ENCODE data around the gene TMEM176A.

The TMEM176A gene

DNA sequence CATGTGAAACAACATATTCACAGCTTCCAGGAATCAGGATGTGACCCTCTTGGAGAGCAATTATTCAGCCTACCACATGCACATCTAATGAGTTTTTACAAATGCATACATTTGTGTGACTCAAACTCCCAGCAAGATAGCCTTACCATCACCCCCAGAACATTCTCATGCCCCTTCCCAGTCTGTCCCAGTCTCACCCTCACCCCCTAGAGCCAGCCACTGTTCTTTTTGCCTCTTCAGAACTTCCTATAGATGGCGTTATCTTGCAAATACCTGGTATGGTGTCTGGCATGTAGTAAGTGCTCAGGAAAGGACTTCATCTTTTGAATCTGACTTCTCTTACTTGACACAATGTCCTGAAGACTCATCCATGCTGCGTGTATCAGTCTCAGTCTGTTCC is 27.8 kb downstream of the TMEM176A start:
- H3K27ac ChIP-seq (ENCODE audit: low read depth, low read length): no peak overlapping the region
- no peaks in the 10 kb centered on the region for H3K36me3 ChIP-seq (ENCODE audit: control insufficient read depth in 1 of 2, insufficient read depth in 2 of 2, low read length in 2 of 2)
- no peaks in the 10 kb centered on the region for H3K27me3 ChIP-seq (ENCODE audit: control insufficient read depth in 1 of 2, insufficient read depth in 2 of 2, low read length in 2 of 2)
- H3K4me3 ChIP-seq (ENCODE audit: low read depth in 1 of 2, low read length in 2 of 2): no peak overlapping the region
- H3K4me1 ChIP-seq (ENCODE audit: control insufficient read depth in 1 of 2, insufficient read depth in 2 of 2, low read length in 2 of 2): peaks cover 21 to 41% of the 10 kb centered on the region in 2 donors
- no peak overlapping the region for H3K9ac ChIP-seq (ENCODE audit: low read depth in 1 of 2, low read length in 2 of 2)
- H3K9me3 ChIP-seq (ENCODE audit: control insufficient read depth in 1 of 2, low read length in 2 of 2): no peaks in the 10 kb centered on the region

DNA sequence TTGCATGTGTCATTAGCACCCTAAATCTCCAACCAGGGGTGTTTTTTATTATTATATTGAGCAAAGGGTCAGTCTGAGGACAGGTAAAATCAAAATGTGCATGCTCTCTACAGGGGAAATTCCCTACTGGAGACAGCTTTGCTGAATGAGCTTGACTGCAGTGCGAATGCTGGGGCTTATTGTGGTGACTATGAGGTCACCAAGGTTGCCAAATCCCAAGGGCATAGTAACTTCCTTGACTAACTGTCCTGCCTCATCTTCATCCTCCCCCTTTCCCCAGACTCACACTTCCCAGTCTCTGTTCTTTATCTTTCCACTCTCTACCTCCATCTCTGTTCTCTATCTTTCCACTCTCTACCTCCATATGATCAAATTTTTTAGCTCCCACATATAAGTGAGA is 28.9 kb downstream of the TMEM176A start:
- Histone ChIP-seq H3K27me3 (ENCODE audit: control insufficient read depth in 1 of 2, insufficient read depth in 2 of 2, low read length in 2 of 2) (no peaks in the 10 kb centered on the region), H3K9ac (ENCODE audit: low read depth in 1 of 2, low read length in 2 of 2) (no peak overlapping the region), H3K27ac (ENCODE audit: low read depth, low read length) (no peak overlapping the region), H3K9me3 (ENCODE audit: control insufficient read depth in 1 of 2, low read length in 2 of 2) (no peaks in the 10 kb centered on the region), H3K4me1 (ENCODE audit: control insufficient read depth in 1 of 2, insufficient read depth in 2 of 2, low read length in 2 of 2) (peaks cover 21 to 41% of the 10 kb centered on the region in 2 donors), H3K4me3 (ENCODE audit: low read depth in 1 of 2, low read length in 2 of 2) (no peak overlapping the region), H3K36me3 (ENCODE audit: control insufficient read depth in 1 of 2, insufficient read depth in 2 of 2, low read length in 2 of 2) (no peaks in the 10 kb centered on the region)

DNA sequence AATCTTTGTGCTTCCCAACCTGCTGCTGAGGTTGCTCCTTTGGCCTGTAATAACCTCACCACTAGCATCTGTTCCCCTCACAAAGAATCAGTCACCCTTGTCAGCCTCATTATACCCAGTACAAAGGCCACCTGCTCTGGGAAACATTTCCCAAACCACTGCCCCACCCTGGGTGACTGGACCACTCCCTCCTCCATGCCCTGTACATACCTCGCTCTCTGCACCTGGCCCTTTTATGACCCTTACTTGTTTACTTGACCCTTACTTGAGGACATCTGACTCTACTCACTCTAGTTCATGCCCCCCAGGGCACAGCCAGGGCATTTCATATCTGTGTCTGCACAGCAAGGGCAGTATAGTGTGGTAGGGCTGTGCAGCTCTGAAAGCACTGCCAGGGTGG is 30.4 kb downstream of the TMEM176A start:
- H3K36me3 ChIP-seq (ENCODE audit: control insufficient read depth in 1 of 2, insufficient read depth in 2 of 2, low read length in 2 of 2): no peaks in the 10 kb centered on the region
- H3K4me3 ChIP-seq (ENCODE audit: low read depth in 1 of 2, low read length in 2 of 2): no peak overlapping the region
- no peaks in the 10 kb centered on the region for H3K9me3 ChIP-seq (ENCODE audit: control insufficient read depth in 1 of 2, low read length in 2 of 2)
- no peaks in the 10 kb centered on the region for H3K27me3 ChIP-seq (ENCODE audit: control insufficient read depth in 1 of 2, insufficient read depth in 2 of 2, low read length in 2 of 2)
- H3K4me1 ChIP-seq (ENCODE audit: control insufficient read depth in 1 of 2, insufficient read depth in 2 of 2, low read length in 2 of 2): peaks cover 12 to 32% of the 10 kb centered on the region in 2 donors
- no peak overlapping the region for H3K9ac ChIP-seq (ENCODE audit: low read depth in 1 of 2, low read length in 2 of 2)
- peak overlapping the region; percentile 3 for H3K27ac ChIP-seq (ENCODE audit: low read depth, low read length)

DNA sequence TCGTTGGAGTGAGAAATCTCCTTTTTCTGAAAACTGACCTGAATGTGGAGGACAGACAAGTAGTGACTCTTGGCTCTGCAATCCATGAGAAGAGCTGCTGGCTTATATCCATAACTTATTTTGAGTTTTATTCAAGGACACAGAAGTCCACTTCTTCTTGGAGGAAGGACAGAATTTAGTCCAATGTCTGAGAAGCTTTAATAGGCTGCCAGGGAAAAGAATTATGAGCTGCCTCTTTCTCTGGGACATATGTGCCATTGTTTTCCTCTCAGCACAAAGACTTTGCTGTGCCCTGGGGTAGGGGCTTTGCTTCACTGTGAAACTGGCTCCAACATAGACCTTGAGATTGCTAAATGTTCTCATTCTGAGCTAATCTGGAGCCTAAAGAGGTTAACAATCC is 31.3 kb downstream of the TMEM176A start:
- H3K9ac ChIP-seq (ENCODE audit: low read depth in 1 of 2, low read length in 2 of 2): no peak overlapping the region
- H3K4me3 ChIP-seq (ENCODE audit: low read depth in 1 of 2, low read length in 2 of 2): no peak overlapping the region
- no peaks in the 10 kb centered on the region for H3K36me3 ChIP-seq (ENCODE audit: control insufficient read depth in 1 of 2, insufficient read depth in 2 of 2, low read length in 2 of 2)
- no peaks in the 10 kb centered on the region for H3K27me3 ChIP-seq (ENCODE audit: control insufficient read depth in 1 of 2, insufficient read depth in 2 of 2, low read length in 2 of 2)
- no peaks in the 10 kb centered on the region for H3K9me3 ChIP-seq (ENCODE audit: control insufficient read depth in 1 of 2, low read length in 2 of 2)
- no peak overlapping the region for H3K27ac ChIP-seq (ENCODE audit: low read depth, low read length)
- peaks cover 11 to 23% of the 10 kb centered on the region in 2 donors for H3K4me1 ChIP-seq (ENCODE audit: control insufficient read depth in 1 of 2, insufficient read depth in 2 of 2, low read length in 2 of 2)

DNA sequence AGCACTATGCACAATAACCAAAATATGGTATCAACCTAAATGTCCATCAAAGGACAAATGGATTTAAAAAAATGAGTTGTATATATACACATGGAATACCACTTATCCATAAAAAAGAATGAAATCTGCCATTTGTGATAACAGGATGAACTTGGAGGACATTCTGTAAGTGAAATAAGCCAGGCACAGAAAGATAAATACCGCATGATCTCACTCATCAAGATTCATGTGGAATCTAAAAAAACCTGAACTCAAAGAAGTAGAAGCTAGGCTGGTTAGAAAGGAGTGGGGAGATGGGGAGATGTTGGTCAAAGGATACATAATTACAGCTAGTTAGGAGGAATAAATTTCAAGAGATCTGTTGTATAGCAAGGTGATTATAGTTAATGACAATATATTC is 34.5 kb downstream of the TMEM176A start:
- Histone ChIP-seq H3K9ac (ENCODE audit: low read depth in 1 of 2, low read length in 2 of 2) (no peak overlapping the region), H3K27ac (ENCODE audit: low read depth, low read length) (no peak overlapping the region), H3K4me3 (ENCODE audit: low read depth in 1 of 2, low read length in 2 of 2) (no peak overlapping the region), H3K36me3 (ENCODE audit: control insufficient read depth in 1 of 2, insufficient read depth in 2 of 2, low read length in 2 of 2) (no peaks in the 10 kb centered on the region), H3K9me3 (ENCODE audit: control insufficient read depth in 1 of 2, low read length in 2 of 2) (no peaks in the 10 kb centered on the region), H3K27me3 (ENCODE audit: control insufficient read depth in 1 of 2, insufficient read depth in 2 of 2, low read length in 2 of 2) (no peaks in the 10 kb centered on the region), H3K4me1 (ENCODE audit: control insufficient read depth in 1 of 2, insufficient read depth in 2 of 2, low read length in 2 of 2) (peaks cover 4 to 18% of the 10 kb centered on the region in 2 donors)

DNA sequence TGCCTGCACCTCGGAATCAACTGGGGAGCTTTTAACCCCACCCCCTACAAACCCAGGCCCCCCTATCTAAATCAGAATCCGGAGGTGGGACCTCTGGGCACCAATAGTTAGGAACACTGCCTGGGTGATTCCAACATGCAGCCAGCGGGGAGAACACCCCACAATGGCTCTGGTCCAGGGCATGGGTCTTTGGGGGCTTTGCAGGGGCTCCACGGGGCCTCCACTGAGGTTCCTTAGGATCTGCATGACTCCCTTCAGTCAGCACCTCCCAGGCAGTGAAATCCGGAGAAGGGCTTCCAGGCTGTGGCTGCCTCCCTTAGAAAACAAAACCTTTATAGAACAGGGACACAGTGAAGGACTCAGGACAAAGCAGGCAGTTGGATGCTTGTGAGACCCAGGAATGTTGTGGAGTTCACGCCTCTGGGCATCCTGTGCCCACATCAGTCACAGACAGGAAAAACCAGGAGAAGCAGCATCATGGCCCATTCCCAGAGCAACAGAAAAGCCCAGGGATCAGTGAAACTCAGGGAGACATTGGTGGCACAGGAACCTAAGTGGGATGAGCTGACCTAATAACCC is 35.2 kb downstream of the TMEM176A start:
- no peak overlapping the region for H3K9ac ChIP-seq (ENCODE audit: low read depth in 1 of 2, low read length in 2 of 2)
- H3K27me3 ChIP-seq (ENCODE audit: control insufficient read depth in 1 of 2, insufficient read depth in 2 of 2, low read length in 2 of 2): no peaks in the 10 kb centered on the region
- H3K36me3 ChIP-seq (ENCODE audit: control insufficient read depth in 1 of 2, insufficient read depth in 2 of 2, low read length in 2 of 2): no peaks in the 10 kb centered on the region
- H3K4me1 ChIP-seq (ENCODE audit: control insufficient read depth in 1 of 2, insufficient read depth in 2 of 2, low read length in 2 of 2): peaks cover under 1 to 11% of the 10 kb centered on the region in 2 donors
- H3K9me3 ChIP-seq (ENCODE audit: control insufficient read depth in 1 of 2, low read length in 2 of 2): no peaks in the 10 kb centered on the region
- H3K4me3 ChIP-seq (ENCODE audit: low read depth in 1 of 2, low read length in 2 of 2): no peak overlapping the region
- no peak overlapping the region for H3K27ac ChIP-seq (ENCODE audit: low read depth, low read length)

DNA sequence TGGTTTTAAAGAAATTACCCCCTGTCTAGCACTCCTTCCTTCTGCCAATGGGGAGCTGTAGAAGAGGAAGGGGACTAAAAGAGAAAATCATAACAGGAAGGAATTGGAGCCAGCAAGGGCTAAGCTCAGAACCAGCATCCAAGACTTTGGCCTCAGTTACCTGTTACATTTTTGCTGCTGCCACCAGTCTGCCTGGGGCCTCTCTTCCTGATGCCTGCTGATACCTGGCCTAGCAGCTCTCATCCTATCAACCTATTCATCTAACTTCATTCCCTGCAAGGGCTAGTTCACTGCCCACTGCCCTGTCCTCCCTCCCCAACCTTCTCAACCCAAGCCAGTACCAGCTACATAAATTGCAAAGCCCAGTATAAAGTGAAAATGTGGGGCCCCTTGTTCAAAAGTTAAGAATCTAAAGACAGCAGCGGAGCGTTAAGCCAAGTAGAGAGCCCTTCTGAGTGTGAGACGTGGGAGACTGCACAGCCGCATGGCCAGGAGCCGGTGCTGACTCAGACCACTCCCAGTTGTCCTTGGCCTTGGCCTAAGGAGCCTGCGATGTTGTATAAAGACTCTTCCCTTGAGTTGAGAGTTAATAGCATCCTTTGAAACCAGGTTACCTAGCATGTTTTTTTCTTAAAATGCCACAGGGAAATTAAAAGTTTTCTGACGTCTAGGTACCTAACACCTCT is 38.5 kb downstream of the TMEM176A start:
- H3K4me3 ChIP-seq (ENCODE audit: low read depth in 1 of 2, low read length in 2 of 2): no peak overlapping the region
- H3K4me1 ChIP-seq (ENCODE audit: control insufficient read depth in 1 of 2, insufficient read depth in 2 of 2, low read length in 2 of 2): no peaks in the 10 kb centered on the region
- H3K9ac ChIP-seq (ENCODE audit: low read depth in 1 of 2, low read length in 2 of 2): no peak overlapping the region
- H3K36me3 ChIP-seq (ENCODE audit: control insufficient read depth in 1 of 2, insufficient read depth in 2 of 2, low read length in 2 of 2): no peaks in the 10 kb centered on the region
- no peaks in the 10 kb centered on the region for H3K27me3 ChIP-seq (ENCODE audit: control insufficient read depth in 1 of 2, insufficient read depth in 2 of 2, low read length in 2 of 2)
- H3K27ac ChIP-seq (ENCODE audit: low read depth, low read length): no peak overlapping the region
- no peaks in the 10 kb centered on the region for H3K9me3 ChIP-seq (ENCODE audit: control insufficient read depth in 1 of 2, low read length in 2 of 2)

DNA sequence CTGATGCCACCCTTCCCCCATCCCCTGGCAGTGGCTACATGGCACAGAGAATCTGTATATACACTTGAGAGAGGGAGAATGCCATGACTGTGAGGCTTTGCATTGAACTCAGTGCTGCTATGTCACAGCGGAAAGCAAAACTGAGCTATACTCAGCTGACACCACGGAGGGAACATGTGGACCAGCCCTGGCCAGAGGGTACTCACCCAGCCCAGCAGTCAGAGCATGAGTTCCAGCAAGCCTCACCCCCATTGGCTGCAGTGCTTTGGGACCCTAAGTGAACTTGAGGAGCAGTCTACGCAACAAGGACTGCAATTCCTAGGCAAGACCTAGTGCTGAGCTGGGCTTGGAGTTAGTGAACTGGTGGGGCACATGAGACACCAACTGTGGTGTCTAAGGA is 41.4 kb downstream of the TMEM176A start:
- Histone ChIP-seq H3K9me3 (ENCODE audit: control insufficient read depth in 1 of 2, low read length in 2 of 2) (no peaks in the 10 kb centered on the region), H3K36me3 (ENCODE audit: control insufficient read depth in 1 of 2, insufficient read depth in 2 of 2, low read length in 2 of 2) (no peaks in the 10 kb centered on the region)

DNA sequence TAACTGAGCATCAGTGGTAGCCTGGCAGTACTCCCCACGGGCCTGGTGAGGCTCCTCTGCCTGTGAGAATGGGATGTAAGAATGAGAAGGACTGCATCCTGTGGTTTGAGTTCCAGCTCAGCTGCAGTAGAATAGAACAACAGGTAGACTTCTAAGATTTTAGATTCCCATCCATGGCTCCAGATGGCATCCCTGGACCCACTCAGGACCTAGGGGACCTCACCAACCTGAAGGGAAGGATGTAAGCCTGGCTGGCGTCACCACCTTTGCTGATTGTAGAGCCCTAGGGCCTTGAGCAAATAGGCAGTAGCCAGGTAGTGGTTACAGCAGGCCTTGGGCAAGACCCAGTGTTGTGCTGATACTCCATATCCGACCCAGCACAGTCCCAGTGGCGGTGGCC is 42.1 kb downstream of the TMEM176A start:
- Histone ChIP-seq H3K9me3 (ENCODE audit: control insufficient read depth in 1 of 2, low read length in 2 of 2) (no peaks in the 10 kb centered on the region), H3K4me1 (ENCODE audit: control insufficient read depth in 1 of 2, insufficient read depth in 2 of 2, low read length in 2 of 2) (peaks cover 0 to 8% of the 10 kb centered on the region in 2 donors), H3K4me3 (ENCODE audit: low read depth in 1 of 2, low read length in 2 of 2) (no peak overlapping the region)

More for the DNA sequence above, 41.4 kb downstream of the TMEM176A start:
- Histone ChIP-seq H3K4me3 (ENCODE audit: low read depth in 1 of 2, low read length in 2 of 2) (no peak overlapping the region), H3K9ac (ENCODE audit: low read depth in 1 of 2, low read length in 2 of 2) (no peak overlapping the region), H3K27ac (ENCODE audit: low read depth, low read length) (no peak overlapping the region), H3K27me3 (ENCODE audit: control insufficient read depth in 1 of 2, insufficient read depth in 2 of 2, low read length in 2 of 2) (no peaks in the 10 kb centered on the region), H3K4me1 (ENCODE audit: control insufficient read depth in 1 of 2, insufficient read depth in 2 of 2, low read length in 2 of 2) (peaks cover 0 to 1% of the 10 kb centered on the region in 2 donors)

DNA sequence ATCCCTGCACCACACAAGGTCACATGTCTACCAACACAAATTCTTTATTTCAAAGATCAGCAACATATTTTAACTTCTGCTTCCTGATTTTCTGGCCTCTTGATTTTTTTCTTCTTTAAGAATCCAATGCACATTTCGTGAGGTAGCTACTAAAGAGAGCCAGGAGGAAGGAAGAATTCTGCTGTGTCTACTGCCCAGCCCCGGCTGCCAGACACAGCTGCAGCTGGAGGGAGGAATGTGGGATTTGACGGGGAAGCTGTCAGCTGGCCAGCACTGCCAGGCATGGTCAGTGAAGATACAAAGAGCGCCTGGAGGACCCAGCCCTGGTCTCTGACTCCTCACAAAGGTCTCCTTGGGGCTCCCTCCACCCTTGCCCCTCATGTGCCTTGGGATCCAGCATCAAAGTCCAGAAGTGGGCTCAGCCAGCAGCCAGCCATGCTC is 44.9 kb downstream of the TMEM176A start:
- no peak overlapping the region for H3K9ac ChIP-seq (ENCODE audit: low read depth in 1 of 2, low read length in 2 of 2)
- no peak overlapping the region for H3K27ac ChIP-seq (ENCODE audit: low read depth, low read length)
- no peaks in the 10 kb centered on the region for H3K27me3 ChIP-seq (ENCODE audit: control insufficient read depth in 1 of 2, insufficient read depth in 2 of 2, low read length in 2 of 2)
- no peaks in the 10 kb centered on the region for H3K9me3 ChIP-seq (ENCODE audit: control insufficient read depth in 1 of 2, low read length in 2 of 2)
- no peaks in the 10 kb centered on the region for H3K36me3 ChIP-seq (ENCODE audit: control insufficient read depth in 1 of 2, insufficient read depth in 2 of 2, low read length in 2 of 2)
- H3K4me3 ChIP-seq (ENCODE audit: low read depth in 1 of 2, low read length in 2 of 2): no peak overlapping the region
- peaks cover 0 to 8% of the 10 kb centered on the region in 2 donors for H3K4me1 ChIP-seq (ENCODE audit: control insufficient read depth in 1 of 2, insufficient read depth in 2 of 2, low read length in 2 of 2)

More for the DNA sequence above, 42.1 kb downstream of the TMEM176A start:
- H3K27ac ChIP-seq (ENCODE audit: low read depth, low read length): no peak overlapping the region
- H3K9ac ChIP-seq (ENCODE audit: low read depth in 1 of 2, low read length in 2 of 2): no peak overlapping the region
- no peaks in the 10 kb centered on the region for H3K36me3 ChIP-seq (ENCODE audit: control insufficient read depth in 1 of 2, insufficient read depth in 2 of 2, low read length in 2 of 2)
- no peaks in the 10 kb centered on the region for H3K27me3 ChIP-seq (ENCODE audit: control insufficient read depth in 1 of 2, insufficient read depth in 2 of 2, low read length in 2 of 2)

All from duodenal mucosa (tissue), 2 donors.